Stromal cell of bone marrow (primary cell): ENCODE measurements around the gene LHFPL4.
"Not testable (repeated sequence)": the region's sequence is repeated elsewhere in the genome, so short reads cannot be mapped to it uniquely, and the experiment has no call there.

ENCODE experiments used
- DNase-seq: peaks from one replicate; pipeline ENCODE4 v3.0.0-alpha.2; 2012; ENCODE audit warnings: low read depth

The LHFPL4 gene

GRCh38 chr3:9536212-9536611, 17.4 kb downstream of the LHFPL4 start:
- DNase-seq = no peak

GRCh38 chr3:9534429-9534828, 19.2 kb downstream of the LHFPL4 start:
- no peak for DNase-seq

GRCh38 chr3:9525078-9525477, 28.5 kb downstream of the LHFPL4 start:
- DNase-seq = no peak

DNA sequence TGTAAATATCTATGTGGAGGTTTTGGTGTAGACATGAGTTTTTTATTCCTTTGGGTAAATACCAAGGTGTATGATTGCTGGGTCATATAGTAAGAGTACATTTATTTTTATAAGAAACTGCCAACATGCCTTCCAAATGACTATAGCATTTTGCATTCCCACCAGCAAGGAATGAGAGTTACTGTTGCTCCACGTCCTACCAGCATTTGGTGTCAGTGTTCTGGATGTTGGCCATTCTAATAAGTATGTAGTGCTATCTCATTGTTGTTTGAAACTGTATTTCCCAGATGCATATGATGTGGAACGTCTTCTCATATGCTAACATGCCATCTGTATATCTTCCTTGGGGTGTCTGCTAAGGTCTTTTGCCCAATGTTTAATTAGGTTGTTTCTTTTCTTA, 38.7 kb downstream of the LHFPL4 start:
- DNase-seq = no peak

GRCh38 chr3:9514306-9514705, 39.3 kb downstream of the LHFPL4 start:
- no peak for DNase-seq

- DNase-seq = no peak
Observed at GRCh38 chr3:9512456-9513045, 41.1 kb downstream of the LHFPL4 start.

GRCh38 chr3:9508781-9509180, 44.8 kb downstream of the LHFPL4 start:
- DNase-seq = no peak

DNA sequence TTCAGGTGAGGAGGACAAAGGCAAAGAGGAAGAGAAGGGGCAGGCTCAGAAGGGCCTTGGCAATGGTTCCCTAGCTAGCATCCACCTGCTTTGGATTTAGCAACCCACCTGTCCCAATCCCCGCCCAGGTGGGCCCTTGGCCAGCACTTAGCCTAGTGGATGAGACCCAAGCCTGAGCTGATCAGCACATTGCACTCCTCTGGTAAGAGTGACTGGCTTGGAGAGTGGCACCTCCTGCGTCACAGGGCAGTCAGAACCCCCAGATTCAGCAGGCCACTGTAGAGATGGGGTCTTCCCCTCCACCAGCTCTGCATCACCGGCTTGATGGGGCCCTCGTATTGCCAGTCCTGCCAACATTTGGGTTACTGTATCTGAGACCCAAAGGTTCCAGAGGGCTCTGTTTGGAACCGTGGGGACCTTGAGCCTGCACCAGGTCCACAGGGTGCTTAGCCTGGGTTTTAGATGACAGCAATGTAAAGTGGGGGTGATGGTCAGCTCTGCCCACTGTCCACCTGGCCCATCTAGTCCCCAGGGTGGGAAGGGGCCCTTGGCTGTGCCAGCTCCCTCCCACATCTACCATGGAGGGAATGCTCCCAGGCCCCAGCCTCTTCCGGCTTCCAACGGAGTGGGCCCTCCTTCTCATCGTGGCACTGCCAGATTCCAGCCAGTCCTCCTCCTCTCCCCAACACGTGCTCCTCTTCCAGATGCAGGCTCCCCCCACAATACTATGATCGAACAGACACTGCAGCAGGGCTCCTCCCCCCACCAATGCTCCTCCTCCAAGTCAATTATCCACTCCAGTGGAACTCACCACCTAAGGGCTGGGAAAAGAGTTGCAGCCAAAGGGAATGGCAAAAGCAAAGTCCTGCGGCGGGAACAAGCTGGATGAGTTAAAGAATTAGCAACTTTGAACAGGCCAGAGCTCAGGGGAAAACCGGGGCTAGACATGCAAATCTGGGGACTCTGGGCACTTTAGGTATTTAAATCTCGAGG, 45.7 kb downstream of the LHFPL4 start:
- no peak for DNase-seq

- peak; percentile 17 for DNase-seq
Observed at GRCh38 chr3:9503283-9503682, 50.3 kb downstream of the LHFPL4 start.

DNA sequence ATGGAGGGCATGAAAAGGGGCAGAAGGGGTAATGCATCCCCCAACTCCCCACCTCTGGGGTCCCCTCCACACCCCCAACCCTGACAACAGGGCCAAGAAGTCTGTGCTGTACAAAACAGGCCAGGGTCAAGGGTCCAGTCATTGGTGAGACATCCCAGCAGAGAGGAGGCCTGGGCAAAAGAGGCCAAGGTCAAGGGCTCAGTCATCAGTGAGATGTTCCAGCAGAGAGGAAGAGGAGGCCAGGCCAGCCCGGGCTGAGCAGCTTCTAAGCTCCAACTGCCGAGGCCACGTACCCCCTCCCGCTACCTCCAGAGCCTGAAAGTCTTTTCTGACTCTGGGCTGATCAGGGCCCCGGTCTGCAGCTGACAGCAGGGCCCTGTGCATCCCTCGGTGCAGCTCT, 52.4 kb downstream of the LHFPL4 start:
- no peak for DNase-seq

DNA sequence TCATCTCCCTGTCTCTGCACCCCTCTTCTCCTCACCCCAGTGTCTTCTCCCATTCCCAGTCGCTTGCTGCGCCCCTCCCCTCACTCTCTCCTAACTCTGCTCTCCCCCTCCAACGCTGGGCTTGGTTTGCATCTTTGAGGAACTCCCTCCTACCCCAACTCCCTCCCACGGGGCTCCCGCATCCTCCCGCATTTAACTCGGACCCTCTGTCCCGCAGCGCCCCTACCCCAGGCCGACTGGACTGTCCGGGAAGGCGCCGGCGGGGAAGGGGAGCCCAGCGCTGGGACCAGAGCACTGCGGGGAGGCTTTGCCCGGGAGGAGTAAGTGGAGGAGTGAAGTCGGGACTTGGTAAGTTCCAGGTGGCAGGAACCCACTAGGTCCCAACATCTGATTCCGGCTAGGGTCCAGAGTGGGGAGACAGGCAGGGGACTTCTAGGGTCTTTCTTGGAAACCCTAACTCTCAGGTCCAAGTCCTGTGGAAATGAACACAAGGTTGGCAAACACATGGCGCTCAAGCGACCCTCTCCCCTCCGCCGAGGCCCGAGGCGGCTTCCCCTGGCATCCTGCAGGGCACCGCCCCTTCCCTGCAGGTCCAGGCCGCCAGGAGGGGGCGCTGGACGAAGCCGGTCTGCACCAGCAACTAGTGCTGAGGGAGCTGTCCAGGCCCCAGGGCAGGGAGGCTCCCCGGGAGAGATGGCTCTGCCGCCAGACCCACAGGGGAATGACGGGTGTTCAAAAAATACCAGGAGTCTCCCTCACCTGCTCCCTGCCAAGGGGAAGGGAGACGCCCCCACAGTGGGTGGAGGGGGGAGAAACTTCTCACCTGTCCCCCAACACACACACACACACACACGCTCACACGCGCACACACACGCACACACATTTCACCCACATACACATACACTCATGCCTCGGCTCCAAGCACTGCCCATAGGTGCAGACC, 53.2 kb downstream of the LHFPL4 start:
- peak; percentile 20 for DNase-seq

DNA sequence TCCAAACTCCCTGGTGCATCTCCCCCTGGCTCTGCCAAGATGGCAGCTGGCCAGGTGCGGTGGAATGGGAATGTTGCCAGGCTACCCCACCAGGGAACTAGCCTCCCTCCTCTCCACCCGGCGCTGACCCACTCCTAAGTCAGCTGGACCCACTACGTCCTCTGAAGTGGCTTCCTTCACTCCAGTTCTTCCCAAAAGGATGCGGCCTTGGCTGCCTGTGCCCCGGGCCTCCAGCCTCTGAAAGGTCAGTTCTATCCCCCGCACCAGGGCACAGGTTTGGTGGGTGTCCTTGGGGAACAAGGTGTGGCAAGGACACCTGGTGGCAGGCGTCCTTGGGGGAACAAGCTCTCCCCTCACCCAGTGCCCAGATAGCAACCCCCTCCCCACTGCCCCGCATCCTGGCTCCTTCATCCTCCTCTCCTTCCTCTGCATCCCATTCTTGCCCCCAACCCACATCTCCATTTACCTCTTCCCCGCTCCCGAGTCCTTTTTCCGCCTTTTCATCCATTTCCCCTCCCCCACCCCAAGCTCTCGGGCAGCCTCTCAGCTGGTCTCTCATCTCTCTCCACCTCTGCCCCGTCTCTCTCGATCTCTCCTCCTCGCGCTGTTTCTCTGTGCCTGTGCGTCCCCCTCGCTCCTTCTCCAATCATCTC, 54.0 kb downstream of the LHFPL4 start:
- no peak for DNase-seq

DNA sequence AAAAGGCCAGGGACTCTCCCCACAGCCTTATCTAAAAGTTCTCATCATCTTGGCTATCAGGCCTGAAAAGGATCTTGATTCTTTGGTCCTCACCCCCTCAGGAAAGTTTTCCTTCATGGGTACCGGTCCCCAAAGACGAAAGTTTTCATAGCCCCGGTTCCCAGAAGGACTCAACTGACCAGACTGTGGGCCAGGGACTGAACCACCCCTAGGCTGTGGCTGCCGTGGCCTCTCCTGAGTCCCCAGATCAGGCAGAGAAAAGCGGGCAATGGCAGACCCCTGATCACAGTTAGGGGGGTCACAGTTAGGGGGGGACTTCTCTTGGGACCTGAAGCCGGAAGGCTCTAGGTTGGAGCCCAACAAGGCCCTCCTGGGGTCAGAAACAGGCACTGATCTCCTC, 54.8 kb downstream of the LHFPL4 start:
- DNase-seq = no peak

- no peak for DNase-seq
Observed at GRCh38 chr3:9497821-9498565, 55.6 kb downstream of the LHFPL4 start.

GRCh38 chr3:9496893-9497292, 56.7 kb downstream of the LHFPL4 start:
- no peak for DNase-seq

DNA sequence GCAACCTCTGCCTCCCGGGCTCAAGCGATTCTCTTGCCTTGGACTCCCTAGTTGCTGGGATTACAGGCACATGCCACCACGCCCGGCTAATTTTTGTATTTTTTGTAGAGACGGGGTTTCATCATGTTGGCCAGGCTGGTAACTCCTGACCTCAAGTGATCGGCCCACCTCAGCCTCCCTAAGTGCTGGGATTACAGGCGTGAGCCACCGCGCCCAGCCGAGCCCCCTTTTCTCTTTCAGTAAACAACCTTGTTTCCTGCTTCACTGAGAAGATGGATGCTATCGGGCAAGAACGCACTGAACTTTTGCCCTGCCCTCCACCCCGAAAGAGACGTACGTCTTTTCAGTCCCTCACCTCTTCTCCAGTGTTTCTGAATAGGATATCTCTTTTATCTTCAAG, 59.6 kb downstream of the LHFPL4 start:
- not testable (repeated sequence) for DNase-seq

- no peak for DNase-seq
Observed at GRCh38 chr3:9491506-9491905, 62.1 kb downstream of the LHFPL4 start.

GRCh38 chr3:9485248-9485647, 68.4 kb downstream of the LHFPL4 start:
- DNase-seq = no peak

- no peak for DNase-seq
Observed at GRCh38 chr3:9480265-9480664, 73.4 kb downstream of the LHFPL4 start.

DNA sequence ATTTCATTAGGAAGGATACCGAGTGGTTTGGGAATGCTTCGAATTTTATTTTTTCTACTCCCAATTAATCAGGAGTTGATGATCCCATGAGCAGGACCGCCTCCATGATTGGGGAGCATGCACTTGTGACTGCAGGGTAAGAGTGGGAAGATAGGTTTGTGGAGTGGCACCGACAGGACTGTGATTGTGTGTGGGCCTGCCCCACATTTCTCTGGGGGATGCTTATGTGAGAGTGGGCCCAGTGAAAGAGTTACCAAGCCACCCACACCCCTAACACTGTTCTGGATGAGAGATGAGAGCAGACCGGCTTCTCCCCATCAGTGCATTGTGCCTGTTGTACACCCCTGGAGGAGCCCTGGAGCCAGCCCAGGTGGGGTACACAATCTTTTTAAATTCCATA, 76.7 kb downstream of the LHFPL4 start:
- no peak for DNase-seq

GRCh38 chr3:9474482-9474881, 79.1 kb downstream of the LHFPL4 start:
- no peak for DNase-seq
